Cardiac septum (tissue), 1 donor: ENCODE data around the gene POPDC2. TPM values are rescaled to one million over a fixed set of nuclear protein-coding genes. Genes with fewer than 3 reads are reported as not detected.
"Not testable (repeated sequence)": the region's sequence is repeated elsewhere in the genome, so short reads cannot be mapped to it uniquely, and the experiment has no call there.

Experiments
- DNase-seq: peaks from one replicate; pipeline ENCODE4 v3.0.0-alpha.2; 2020; ENCODE audit warnings: low spot score
- intact Hi-C: fragments of 100-400 bp; cut with DNase I; formaldehyde crosslinking; loops from one replicate; pipeline ENCODE4 v1.14.0; 2022
- total RNA-seq: library from RNA; stranded (reverse); fragmentation: NEBNext Ultra II Directional; extraction: Animal tissue kit (Norgen Biotek cat#: 25700); gene quantifications from one replicate; pipeline ENCODE4 v1.2.1, GENCODE V29; 2021
- donor health status: DM: no; HTN: no; CAD: no.

Gene POPDC2
- total RNA-seq, 1 donor from 2014 or later = 702 TPM

GRCh38 chr3:119597548-119598288 lies 62.7 kb downstream of the POPDC2 start, which contains the start of gene PLA1A:
PLA1A (plus strand) TSS chr3:119597885; CDS start chr3:119597914, 29 bp downstream.
- intact Hi-C loops = loop anchor here (5.0 kb wide), 1 partner anchor 85 kb away; no protein-coding TSS in a partner anchor
- no peak for DNase-seq

- DNase-seq = no peak
- intact Hi-C loops = loop anchor here (5.0 kb wide), 1 partner anchor 86 kb away; no protein-coding TSS in a partner anchor
Measured at GRCh38 chr3:119596398-119596797, 64.0 kb downstream of the POPDC2 start.

GRCh38 chr3:119595639-119596334 lies 64.6 kb downstream of the POPDC2 start:
- intact Hi-C loops = loop anchor here (5.0 kb wide), 1 partner anchor 87 kb away; no protein-coding TSS in a partner anchor
- DNase-seq = no peak

- intact Hi-C loops = loop anchor here (5.0 kb wide), 1 partner anchor 87 kb away; no protein-coding TSS in a partner anchor
- not testable (repeated sequence) for DNase-seq
Measured at GRCh38 chr3:119594929-119595328, 65.5 kb downstream of the POPDC2 start.

- DNase-seq = no peak
- intact Hi-C loops = no loop called here
Measured at GRCh38 chr3:119594066-119594465, 66.3 kb downstream of the POPDC2 start.

- DNase-seq = no peak
- intact Hi-C loops = no loop called here
Measured at GRCh38 chr3:119592861-119593260, 67.5 kb downstream of the POPDC2 start.

Other genes with a start within 250 kb of the POPDC2 start
- gene TMEM39A, start 197.0 kb downstream of the POPDC2 start, total RNA-seq = 18.3 TPM
- gene POGLUT1, start 191.6 kb downstream of the POPDC2 start, total RNA-seq = 4.9 TPM
- 211 TPM for gene TIMMDC1, start 162.0 kb downstream of the POPDC2 start, total RNA-seq
- 0.46 TPM for gene CD80, start 101.0 kb downstream of the POPDC2 start, total RNA-seq
- 10.9 TPM for gene ADPRH, start 81.1 kb downstream of the POPDC2 start, total RNA-seq
- 2.0 TPM for gene PLA1A, start 62.7 kb downstream of the POPDC2 start, total RNA-seq
- 130 TPM for gene COX17, start 16.8 kb upstream of the POPDC2 start, total RNA-seq
- gene CFAP91, start 42.4 kb upstream of the POPDC2 start, total RNA-seq = 0.57 TPM
- 0.08 TPM for gene NR1I2, start 121.5 kb upstream of the POPDC2 start, total RNA-seq